K562 (cell line): ENCODE results near the gene WDR46.

Experiments
- NFATC3 ChIP-seq: fragments of 450-650 bp; IDR thresholded peaks from 2 replicates; pipeline ENCODE4 v1.6.1; 2017; ENCODE audit warnings: mild to moderate bottlenecking
- SREBF1 ChIP-seq: fragments of 150-350 bp; IDR thresholded peaks from 2 replicates; pipeline ENCODE4 v1.6.1; 2014; ENCODE audit warnings: antibody characterized with exemption, low read depth, low read length, borderline replicate concordance
- TF ChIP-seq, protein P1 (sequence below): sonication (generic); formaldehyde crosslinking; IDR thresholded peaks from 2 replicates; pipeline ENCODE4 v1.8.0; 2022; ENCODE audit warnings: missing genetic modification reagents, mild to moderate bottlenecking, borderline replicate concordance

DNA sequence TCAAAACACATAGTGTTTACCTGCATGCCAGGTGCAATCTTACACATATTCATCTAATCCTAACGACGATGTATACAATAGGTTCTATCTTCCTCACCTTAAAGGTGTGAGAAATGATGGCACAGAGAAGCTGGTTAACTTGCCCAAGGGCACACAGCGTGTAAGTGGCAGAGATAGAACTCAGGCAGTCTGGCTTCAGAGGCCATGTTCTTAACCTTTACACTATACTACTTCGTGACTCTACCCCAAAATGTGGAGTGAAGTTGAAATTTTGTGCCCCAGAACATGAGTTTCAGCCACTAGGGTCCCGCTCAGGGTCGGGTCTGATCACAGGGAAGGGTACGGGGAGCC is 17.9 kb downstream of the WDR46 start:
- TF ChIP-seq, protein P1, sequence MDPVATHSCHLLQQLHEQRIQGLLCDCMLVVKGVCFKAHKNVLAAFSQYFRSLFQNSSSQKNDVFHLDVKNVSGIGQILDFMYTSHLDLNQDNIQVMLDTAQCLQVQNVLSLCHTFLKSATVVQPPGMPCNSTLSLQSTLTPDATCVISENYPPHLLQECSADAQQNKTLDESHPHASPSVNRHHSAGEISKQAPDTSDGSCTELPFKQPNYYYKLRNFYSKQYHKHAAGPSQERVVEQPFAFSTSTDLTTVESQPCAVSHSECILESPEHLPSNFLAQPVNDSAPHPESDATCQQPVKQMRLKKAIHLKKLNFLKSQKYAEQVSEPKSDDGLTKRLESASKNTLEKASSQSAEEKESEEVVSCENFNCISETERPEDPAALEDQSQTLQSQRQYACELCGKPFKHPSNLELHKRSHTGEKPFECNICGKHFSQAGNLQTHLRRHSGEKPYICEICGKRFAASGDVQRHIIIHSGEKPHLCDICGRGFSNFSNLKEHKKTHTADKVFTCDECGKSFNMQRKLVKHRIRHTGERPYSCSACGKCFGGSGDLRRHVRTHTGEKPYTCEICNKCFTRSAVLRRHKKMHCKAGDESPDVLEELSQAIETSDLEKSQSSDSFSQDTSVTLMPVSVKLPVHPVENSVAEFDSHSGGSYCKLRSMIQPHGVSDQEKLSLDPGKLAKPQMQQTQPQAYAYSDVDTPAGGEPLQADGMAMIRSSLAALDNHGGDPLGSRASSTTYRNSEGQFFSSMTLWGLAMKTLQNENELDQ (CRISPR knock-in tag) = no peak
- TF ChIP-seq NFATC3 (no peak), SREBF1 (no peak)
